Measurements from ENCODE around the gene NEU2. TPM values are rescaled to one million over a fixed set of nuclear protein-coding genes. Genes with fewer than 3 reads are reported as not detected.

The NEU2 gene
- total RNA-seq, 1 experiment from 2014 or later, result not detected

DNA sequence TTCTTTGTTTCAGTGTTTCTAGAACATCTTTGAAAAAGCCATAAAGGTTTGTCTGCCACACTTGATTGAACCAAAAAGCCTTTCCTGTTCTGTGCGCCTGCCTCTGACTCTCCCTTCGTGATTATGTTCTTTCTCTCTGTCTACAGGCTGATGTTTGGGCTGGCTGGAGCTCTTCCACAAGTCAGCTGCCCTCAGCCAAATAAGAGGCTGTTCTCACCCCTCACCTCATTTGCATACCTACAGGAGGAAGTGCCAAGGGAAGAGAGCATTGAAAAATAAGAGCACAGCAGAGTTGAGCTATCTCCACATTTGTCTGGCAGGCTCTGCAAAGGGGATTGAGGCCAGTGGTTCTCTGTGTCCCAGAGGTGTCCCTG is 43.5 kb downstream of the NEU2 start:
- DNase-seq (ENCODE audit: low read depth, low spot score) (no peak), ATAC-seq (no peak)
- Histone ChIP-seq H3K27me3 (ENCODE audit: insufficient read depth, low read length) (no peaks in the 10 kb centered on the region), H3K79me2 (ENCODE audit: insufficient read depth, low read length) (no peaks in the 10 kb centered on the region), H3K9me2 (ENCODE audit: insufficient read depth) (no peaks in the 10 kb centered on the region), H4K20me1 (ENCODE audit: insufficient read depth) (no peaks in the 10 kb centered on the region), H3K9me3 (ENCODE audit: control insufficient read depth in 1 of 2, insufficient read depth in 1 of 2, low read depth in 1 of 2, low read length in 2 of 2) (no peaks in the 10 kb centered on the region), H2AFZ (ENCODE audit: low read depth, low read length, poor library complexity, severe bottlenecking) (no peak overlapping the region), H3K4me3 (replicated peaks in 1 of 2; ENCODE audit: low read depth in 1 of 2, low read length in 2 of 2) (no peak overlapping the region), H3K36me3 (ENCODE audit: control insufficient read depth in 1 of 2, insufficient read depth in 2 of 2, low read length in 2 of 2) (no peaks in the 10 kb centered on the region), H3K4me2 (ENCODE audit: low read length) (no peak overlapping the region), H3K27ac (ENCODE audit: low read depth, low read length) (no peak overlapping the region), H3K4me1 (ENCODE audit: control insufficient read depth in 1 of 2, insufficient read depth in 2 of 2, low read length in 2 of 2) (no peaks in the 10 kb centered on the region), H3K9ac (ENCODE audit: low read length) (no peak overlapping the region)
- no TSS peak for BruUV-seq (replicated peaks)
- ChIA-PET CTCF (no interaction called here), POLR2A (no interaction called here), RAD21 (ENCODE audit: low non-redundant PET in 1 of 2, low total read pairs in 2 of 2, uncharacterized antibody in 2 of 2, unreplicated experiment in 2 of 2) (no interaction called here)
- TF ChIP-seq POLR2A (IDR thresholded peaks at IDR 0.05; ENCODE audit: borderline replicate concordance, extremely low read depth, insufficient read depth, insufficient read length), result no peak
- no peak for TF ChIP-seq JUND (IDR thresholded peaks at IDR 0.05)
- TF ChIP-seq EZH2phosphoT487 (IDR thresholded peaks at IDR 0.05; ENCODE audit: borderline replicate concordance), result no peak
- TF ChIP-seq, protein P1, sequence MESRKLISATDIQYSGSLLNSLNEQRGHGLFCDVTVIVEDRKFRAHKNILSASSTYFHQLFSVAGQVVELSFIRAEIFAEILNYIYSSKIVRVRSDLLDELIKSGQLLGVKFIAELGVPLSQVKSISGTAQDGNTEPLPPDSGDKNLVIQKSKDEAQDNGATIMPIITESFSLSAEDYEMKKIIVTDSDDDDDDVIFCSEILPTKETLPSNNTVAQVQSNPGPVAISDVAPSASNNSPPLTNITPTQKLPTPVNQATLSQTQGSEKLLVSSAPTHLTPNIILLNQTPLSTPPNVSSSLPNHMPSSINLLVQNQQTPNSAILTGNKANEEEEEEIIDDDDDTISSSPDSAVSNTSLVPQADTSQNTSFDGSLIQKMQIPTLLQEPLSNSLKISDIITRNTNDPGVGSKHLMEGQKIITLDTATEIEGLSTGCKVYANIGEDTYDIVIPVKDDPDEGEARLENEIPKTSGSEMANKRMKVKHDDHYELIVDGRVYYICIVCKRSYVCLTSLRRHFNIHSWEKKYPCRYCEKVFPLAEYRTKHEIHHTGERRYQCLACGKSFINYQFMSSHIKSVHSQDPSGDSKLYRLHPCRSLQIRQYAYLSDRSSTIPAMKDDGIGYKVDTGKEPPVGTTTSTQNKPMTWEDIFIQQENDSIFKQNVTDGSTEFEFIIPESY (IDR thresholded peaks at IDR 0.05; ENCODE audit: extremely low read depth, insufficient replicate concordance, low read length), result no peak
- TF ChIP-seq MAX (IDR thresholded peaks at IDR 0.05), result no peak
- TF ChIP-seq FOSL1 (IDR thresholded peaks at IDR 0.05; ENCODE audit: low read depth), result no peak
- TF ChIP-seq SP1 (IDR thresholded peaks at IDR 0.05; ENCODE audit: low read depth), result no peak
- TF ChIP-seq RAD21 (IDR thresholded peaks at IDR 0.05; ENCODE audit: low read depth), result no peak
- TF ChIP-seq EZH2 (IDR thresholded peaks at IDR 0.05), result no peak
- TF ChIP-seq ELF1 (IDR thresholded peaks at IDR 0.05; ENCODE audit: borderline replicate concordance, low read depth), result no peak
- TF ChIP-seq REST (IDR thresholded peaks at IDR 0.05; ENCODE audit: low read depth), result no peak
- no peak for TF ChIP-seq TCF7L2 (IDR thresholded peaks at IDR 0.05; ENCODE audit: borderline replicate concordance, extremely low read depth, insufficient read depth, insufficient read length)
- no peak for TF ChIP-seq CTCF (IDR thresholded peaks at IDR 0.05 in 2 of 3, conservative IDR thresholded peaks at IDR 0.05 in 1 of 3; ENCODE audit: borderline replicate concordance in 1 of 3, insufficient read depth in 1 of 3, low read depth in 2 of 3, low read length in 2 of 3)
- no peak for TF ChIP-seq CEBPB (IDR thresholded peaks at IDR 0.05; ENCODE audit: low read depth)
- no peak for TF ChIP-seq CBX3 (IDR thresholded peaks at IDR 0.05; ENCODE audit: low read depth)
- TF ChIP-seq ZFX (IDR thresholded peaks at IDR 0.05), result no peak
- no peak for TF ChIP-seq POLR2AphosphoS5 (IDR thresholded peaks at IDR 0.05; ENCODE audit: low read depth, low read length)
- no peak for TF ChIP-seq SRF (IDR thresholded peaks at IDR 0.05; ENCODE audit: low read depth)
- intact Hi-C loops (cut with micrococcal nuclease), result no loop called here

Measured in HCT116 (cell line).